Measurements from ENCODE around the gene AFF1. TPM values are rescaled to one million over a fixed set of nuclear protein-coding genes. Genes with fewer than 3 reads are reported as not detected.
A peak's percentile ranks its signal among the peaks of the same experiment; 100 is the strongest.

The AFF1 gene
- total and polyA plus RNA-seq, 4 experiments from 2014 or later: 13.6 to 108 (median 66.4) TPM

DNA sequence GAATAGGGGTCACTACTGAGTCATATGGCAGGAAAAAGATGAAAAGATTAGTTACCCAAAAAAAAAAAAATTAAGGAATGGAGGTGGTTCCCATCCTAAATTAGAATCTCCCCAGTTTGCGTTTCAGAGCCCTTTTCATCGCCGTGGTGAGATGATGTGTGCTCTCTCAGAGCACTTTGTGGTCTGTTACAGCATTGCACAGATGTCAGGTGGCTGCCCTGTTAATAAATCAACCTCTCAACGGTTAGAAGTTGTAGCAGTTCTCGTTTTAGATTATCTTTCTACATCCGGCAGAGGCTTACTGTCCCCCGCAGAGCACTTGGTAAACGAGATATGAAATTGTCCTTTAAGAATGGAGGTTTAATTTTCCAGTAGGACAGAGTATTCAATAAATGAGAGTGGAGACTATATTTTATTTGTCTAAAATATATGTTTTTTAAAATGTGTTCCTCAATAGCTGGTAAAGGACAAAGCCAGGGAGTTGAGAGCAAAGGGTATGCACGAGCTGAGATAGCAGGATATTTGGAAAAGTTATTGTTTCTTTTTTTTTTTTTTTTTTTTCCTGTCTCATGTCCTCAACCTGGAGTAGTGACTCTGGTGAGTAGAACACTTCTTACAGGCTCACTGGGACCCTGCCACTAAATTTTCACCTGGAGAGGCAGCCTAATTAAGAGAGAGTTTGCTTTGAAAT lies 26.9 kb downstream of the AFF1 start:
- ChIA-PET CTCF (ENCODE audit: partially characterized antibody) (no interaction called here), POLR2A (ENCODE audit: partially characterized antibody) (interaction anchor here (1.4 to 2.2 kb wide), 2 partner anchors 23 to 44 kb away, joined by 3 to 8 read pairs; no protein-coding TSS in a partner anchor)
- Histone ChIP-seq H3K9me3 (ENCODE audit: control insufficient read depth in 1 of 2, low read length in 2 of 2) (no peaks in the 10 kb centered on the region), H3K4me3 (ENCODE audit: low read length in 2 of 2) (no peak overlapping the region), H3K27me3 (ENCODE audit: insufficient read depth, low read length) (no peaks in the 10 kb centered on the region), H3K27ac (ENCODE audit: low read depth, low read length) (no peak overlapping the region), H3K36me3 (ENCODE audit: insufficient read depth, low read length) (no peaks in the 10 kb centered on the region), H3K4me1 (ENCODE audit: insufficient read depth, low read length) (peaks cover 18% of the 10 kb centered on the region)
- no peaks in the 10 kb centered on the region for H3K9me3 Mint-ChIP-seq
- H3K4me3 Mint-ChIP-seq: no peak overlapping the region
- peaks cover 24 to 36% (median 29%) of the 10 kb centered on the region in 4 donors for H3K4me1 Mint-ChIP-seq
- peaks cover 33 to 38% of the 10 kb centered on the region in 2 donors for H3K36me3 Mint-ChIP-seq
- H3K27ac Mint-ChIP-seq: peak overlapping the region in 1 of 7 donors; percentile 12
- intact Hi-C loops (cut with micrococcal nuclease): no loop called here
- DNase-seq: no peak
- no peaks in the 10 kb centered on the region for H3K27me3 Mint-ChIP-seq

DNA sequence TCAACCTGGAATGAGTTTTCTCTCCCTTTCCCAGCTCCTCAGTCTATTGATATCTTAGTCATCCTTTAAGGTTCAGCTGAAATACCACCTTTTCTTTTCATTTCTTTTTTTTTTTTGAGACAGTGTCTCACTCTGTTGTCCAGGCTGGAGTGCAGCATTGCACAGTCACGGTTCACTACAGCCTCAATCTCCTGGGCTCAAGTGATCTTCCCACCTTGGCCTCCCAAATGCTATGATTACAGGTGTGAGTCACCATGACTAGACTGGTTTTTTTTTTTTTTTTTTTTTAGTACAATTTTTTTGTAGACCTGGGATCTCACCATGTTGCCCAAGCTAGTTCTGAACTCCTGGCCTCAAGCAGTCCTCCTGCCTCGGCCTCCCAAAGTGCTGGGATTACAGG lies 28.9 kb downstream of the AFF1 start:
- Histone ChIP-seq H3K4me3 (ENCODE audit: low read length in 2 of 2) (no peak overlapping the region), H3K27me3 (ENCODE audit: insufficient read depth, low read length) (no peaks in the 10 kb centered on the region), H3K27ac (ENCODE audit: low read depth, low read length) (no peak overlapping the region), H3K4me1 (ENCODE audit: insufficient read depth, low read length) (peaks cover 23% of the 10 kb centered on the region), H3K9me3 (ENCODE audit: control insufficient read depth in 1 of 2, low read length in 2 of 2) (no peaks in the 10 kb centered on the region), H3K36me3 (ENCODE audit: insufficient read depth, low read length) (no peaks in the 10 kb centered on the region)
- Mint-ChIP-seq H3K4me3 (no peak overlapping the region), H3K36me3 (peaks cover 24 to 28% of the 10 kb centered on the region in 2 donors), H3K27ac (no peak overlapping the region), H3K4me1 (peaks cover 19 to 34% (median 24%) of the 10 kb centered on the region in 4 donors), H3K9me3 (no peaks in the 10 kb centered on the region), H3K27me3 (no peaks in the 10 kb centered on the region)
- intact Hi-C loops (cut with micrococcal nuclease): no loop called here
- no peak for DNase-seq
- POLR2A ChIA-PET (ENCODE audit: partially characterized antibody): interaction anchor here (1.3 kb wide), 1 partner anchor 29 kb away, joined by 6 read pairs; the partner anchor contains the start of gene AFF1
- CTCF ChIA-PET (ENCODE audit: partially characterized antibody): no interaction called here

DNA sequence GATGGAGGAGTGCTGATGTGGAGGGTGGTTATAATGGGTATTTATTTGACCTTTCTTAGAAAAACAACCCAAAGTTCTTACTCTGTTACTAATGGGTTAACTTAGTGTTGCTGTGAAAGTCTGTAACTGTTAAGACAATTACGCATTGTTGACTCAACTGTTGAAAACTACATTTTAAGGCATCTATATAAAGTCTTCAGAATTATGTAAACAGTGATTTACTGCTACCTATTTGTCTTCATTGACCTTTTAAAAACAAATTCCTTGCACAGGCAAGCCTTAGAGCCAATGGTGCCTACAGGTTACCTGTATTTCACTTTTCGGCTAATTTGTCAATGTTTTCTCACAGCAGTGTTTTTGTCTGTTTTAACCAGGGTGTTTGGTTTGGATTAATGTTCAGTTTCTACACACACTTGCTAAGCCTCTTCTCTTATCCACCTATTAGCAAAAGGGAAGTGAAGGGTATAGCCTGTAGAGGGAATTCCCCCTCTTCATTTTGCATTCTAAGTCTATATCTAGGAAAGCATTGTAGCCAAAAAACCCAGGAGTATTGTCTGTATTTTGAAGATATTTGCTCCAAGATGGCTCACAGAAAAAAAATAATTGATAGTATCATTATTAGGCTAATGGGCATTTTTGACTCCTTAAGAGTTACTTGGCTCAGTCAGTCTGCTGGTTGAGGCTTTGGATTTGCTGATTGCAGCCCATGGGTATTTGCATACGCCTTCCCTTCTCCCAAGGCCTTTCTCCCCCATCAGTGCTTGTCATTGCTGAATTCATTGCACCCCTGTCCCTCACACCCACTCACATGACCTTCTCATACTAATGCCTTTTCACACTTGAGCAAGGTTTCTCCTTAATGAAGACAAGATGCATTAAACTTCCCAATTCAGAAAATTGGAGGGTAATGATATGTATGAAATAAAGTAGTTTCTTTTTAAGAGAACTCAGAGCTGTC lies 30.5 kb downstream of the AFF1 start:
- Histone ChIP-seq H3K27me3 (ENCODE audit: insufficient read depth, low read length) (no peaks in the 10 kb centered on the region), H3K4me3 (ENCODE audit: low read length in 2 of 2) (no peak overlapping the region), H3K9me3 (ENCODE audit: control insufficient read depth in 1 of 2, low read length in 2 of 2) (no peaks in the 10 kb centered on the region), H3K27ac (ENCODE audit: low read depth, low read length) (no peak overlapping the region), H3K4me1 (ENCODE audit: insufficient read depth, low read length) (peaks cover 23% of the 10 kb centered on the region), H3K36me3 (ENCODE audit: insufficient read depth, low read length) (no peaks in the 10 kb centered on the region)
- peaks cover 16 to 17% of the 10 kb centered on the region in 2 donors for H3K36me3 Mint-ChIP-seq
- DNase-seq: no peak
- peaks cover 14 to 23% (median 17%) of the 10 kb centered on the region in 4 donors for H3K4me1 Mint-ChIP-seq
- intact Hi-C loops (cut with micrococcal nuclease): no loop called here
- POLR2A ChIA-PET (ENCODE audit: partially characterized antibody): interaction anchor here (0.5 kb wide), 1 partner anchor 17 kb away, joined by 3 read pairs; no protein-coding TSS in a partner anchor
- CTCF ChIA-PET (ENCODE audit: partially characterized antibody): no interaction called here
- no peaks in the 10 kb centered on the region for H3K9me3 Mint-ChIP-seq
- no peaks in the 10 kb centered on the region for H3K27me3 Mint-ChIP-seq
- H3K27ac Mint-ChIP-seq: peak overlapping the region in 1 of 7 donors; percentile 62
- no peak overlapping the region for H3K4me3 Mint-ChIP-seq

GRCh38 chr4:86967073-86967472 lies 32.3 kb downstream of the AFF1 start:
- Histone ChIP-seq H3K4me1 (ENCODE audit: insufficient read depth, low read length) (peaks cover 34% of the 10 kb centered on the region), H3K4me3 (ENCODE audit: low read length in 2 of 2) (no peak overlapping the region), H3K27me3 (ENCODE audit: insufficient read depth, low read length) (no peaks in the 10 kb centered on the region), H3K27ac (ENCODE audit: low read depth, low read length) (no peak overlapping the region), H3K36me3 (ENCODE audit: insufficient read depth, low read length) (peaks cover 3% of the 10 kb centered on the region), H3K9me3 (ENCODE audit: control insufficient read depth in 1 of 2, low read length in 2 of 2) (no peaks in the 10 kb centered on the region)
- ChIA-PET CTCF (ENCODE audit: partially characterized antibody) (no interaction called here), POLR2A (ENCODE audit: partially characterized antibody) (no interaction called here)
- Mint-ChIP-seq H3K36me3 (peaks cover 7 to 9% of the 10 kb centered on the region in 2 donors), H3K4me1 (peaks cover 16 to 30% (median 21%) of the 10 kb centered on the region in 4 donors), H3K27ac (no peak overlapping the region), H3K9me3 (no peaks in the 10 kb centered on the region), H3K4me3 (no peak overlapping the region), H3K27me3 (no peaks in the 10 kb centered on the region)
- intact Hi-C loops (cut with micrococcal nuclease): no loop called here
- no peak for DNase-seq

DNA sequence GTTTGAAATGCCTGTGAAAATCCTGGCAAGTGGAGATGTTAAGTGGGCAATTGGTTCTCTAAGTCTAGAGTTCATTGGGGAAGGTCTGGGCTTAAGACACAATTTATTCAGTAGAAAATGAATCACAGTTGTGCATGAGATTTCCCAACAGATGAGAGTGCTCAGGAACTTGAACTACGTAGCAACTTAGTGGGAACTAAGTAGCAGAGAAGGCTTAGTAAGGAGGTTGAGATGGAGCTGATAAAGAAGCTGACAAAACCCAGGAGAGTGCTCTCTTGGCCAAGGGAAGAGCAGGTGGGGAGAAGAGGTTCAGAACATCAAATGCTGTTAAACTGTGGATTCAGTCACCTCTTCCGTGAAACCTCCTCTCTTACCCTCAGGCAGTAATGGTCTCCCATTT lies 33.0 kb downstream of the AFF1 start:
- H3K4me1 Mint-ChIP-seq: peaks cover 18 to 31% (median 21%) of the 10 kb centered on the region in 4 donors
- intact Hi-C loops (cut with micrococcal nuclease): no loop called here
- Histone ChIP-seq H3K4me3 (ENCODE audit: low read length in 2 of 2) (no peak overlapping the region), H3K27ac (ENCODE audit: low read depth, low read length) (no peak overlapping the region), H3K9me3 (ENCODE audit: control insufficient read depth in 1 of 2, low read length in 2 of 2) (no peaks in the 10 kb centered on the region), H3K36me3 (ENCODE audit: insufficient read depth, low read length) (peaks cover 3% of the 10 kb centered on the region), H3K4me1 (ENCODE audit: insufficient read depth, low read length) (peaks cover 37% of the 10 kb centered on the region), H3K27me3 (ENCODE audit: insufficient read depth, low read length) (no peaks in the 10 kb centered on the region)
- peaks cover 3 to 6% of the 10 kb centered on the region in 2 donors for H3K36me3 Mint-ChIP-seq
- CTCF ChIA-PET (ENCODE audit: partially characterized antibody): interaction anchor here (1.6 kb wide), 2 partner anchors 33 to 46 kb away, joined by 3 to 6 read pairs; partner anchors contain the start of gene AFF1
- no peak overlapping the region for H3K4me3 Mint-ChIP-seq
- no peak overlapping the region for H3K27ac Mint-ChIP-seq
- no peaks in the 10 kb centered on the region for H3K27me3 Mint-ChIP-seq
- no peaks in the 10 kb centered on the region for H3K9me3 Mint-ChIP-seq
- DNase-seq: no peak
- POLR2A ChIA-PET (ENCODE audit: partially characterized antibody): no interaction called here

DNA sequence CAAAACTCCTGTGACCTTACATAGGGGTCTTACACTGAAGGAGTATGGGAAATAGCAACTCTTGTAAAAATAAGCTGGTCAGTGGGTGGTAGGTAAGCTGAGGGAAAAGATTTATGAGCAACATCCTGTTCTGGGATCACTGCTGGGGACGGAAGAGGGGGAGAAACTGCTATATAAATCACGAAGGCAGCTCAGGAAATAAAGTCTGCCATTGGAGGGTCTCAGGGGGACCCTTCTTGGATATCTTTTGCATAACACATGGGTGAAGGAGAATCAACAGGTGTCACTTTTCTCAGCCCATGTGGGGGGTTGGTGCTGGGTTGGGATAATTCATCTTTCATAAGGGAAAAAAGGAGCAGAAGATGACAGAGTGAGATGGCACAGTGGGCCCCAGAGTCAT lies 33.7 kb downstream of the AFF1 start:
- Mint-ChIP-seq H3K36me3 (peaks cover 3 to 4% of the 10 kb centered on the region in 2 donors), H3K4me1 (peaks cover 19 to 34% (median 23%) of the 10 kb centered on the region in 4 donors), H3K27ac (no peak overlapping the region), H3K27me3 (no peaks in the 10 kb centered on the region), H3K9me3 (no peaks in the 10 kb centered on the region), H3K4me3 (no peak overlapping the region)
- Histone ChIP-seq H3K4me1 (ENCODE audit: insufficient read depth, low read length) (peaks cover 44% of the 10 kb centered on the region), H3K4me3 (ENCODE audit: low read length in 2 of 2) (no peak overlapping the region), H3K27me3 (ENCODE audit: insufficient read depth, low read length) (no peaks in the 10 kb centered on the region), H3K27ac (ENCODE audit: low read depth, low read length) (no peak overlapping the region), H3K9me3 (ENCODE audit: control insufficient read depth in 1 of 2, low read length in 2 of 2) (no peaks in the 10 kb centered on the region), H3K36me3 (ENCODE audit: insufficient read depth, low read length) (peaks cover 3% of the 10 kb centered on the region)
- no peak for DNase-seq
- CTCF ChIA-PET (ENCODE audit: partially characterized antibody): interaction anchor here (1.6 kb wide), 2 partner anchors 34 to 46 kb away, joined by 3 to 6 read pairs; partner anchors contain the start of gene AFF1
- POLR2A ChIA-PET (ENCODE audit: partially characterized antibody): interaction anchor here (1.4 kb wide), 1 partner anchor 9 kb away, joined by 3 read pairs; no protein-coding TSS in a partner anchor
- intact Hi-C loops (cut with micrococcal nuclease): no loop called here
